GM23338 (cell line): ENCODE measurements around the gene CSNK1A1. TPM values are rescaled to one million over a fixed set of nuclear protein-coding genes. Genes with fewer than 3 reads are reported as not detected.

Source experiments
- ATAC-seq: fragments of 200-7000 bp; cut with Tn5 transposase; 3 replicates; pipeline ENCODE4 v1.9.1; 2020
- DNase-seq: peaks from one replicate; pipeline ENCODE4 v3.0.0-alpha.2; 2015; ENCODE audit warnings: low spot score
- H2AFZ ChIP-seq: fragments of 200-600 bp; sonication (generic); 2 replicates; pipeline ENCODE4 v1.8.0; 2016; ENCODE audit warnings: antibody characterized with exemption, mild to moderate bottlenecking, moderate library complexity
- H3F3A ChIP-seq: fragments of 200-600 bp; sonication (generic); replicated peaks from 2 replicates; pipeline ENCODE4 v1.8.0; 2017; ENCODE audit warnings: antibody characterized with exemption, mixed run types, low read depth
- H3K27ac ChIP-seq: fragments of 200-600 bp; sonication (generic); 2 replicates; pipeline ENCODE4 v1.6.1; 2016; ENCODE audit warnings: low read depth
- H3K27me3 ChIP-seq: fragments of 200-600 bp; sonication (generic); 2 replicates; pipeline ENCODE4 v1.8.0; 2016; ENCODE audit warnings: mild to moderate bottlenecking, mixed run types, moderate library complexity; ENCODE audit not compliant: insufficient read depth
- H3K36me3 ChIP-seq: fragments of 200-600 bp; sonication (generic); 2 replicates; pipeline ENCODE4 v1.8.0; 2016; ENCODE audit warnings: mild to moderate bottlenecking; ENCODE audit not compliant: insufficient read depth
- H3K4me1 ChIP-seq: fragments of 200-600 bp; sonication (generic); 2 replicates; pipeline ENCODE4 v1.8.0; 2016; ENCODE audit warnings: mild to moderate bottlenecking, moderate library complexity; ENCODE audit not compliant: insufficient read depth
- H3K4me2 ChIP-seq: fragments of 200-600 bp; sonication (generic); 2 replicates; pipeline ENCODE4 v1.7.1; 2017; ENCODE audit warnings: mixed run types
- H3K4me3 ChIP-seq: fragments of 200-600 bp; sonication (generic); 2 replicates; pipeline ENCODE4 v1.6.1; 2016; ENCODE audit warnings: mixed run types
- H3K79me2 ChIP-seq: fragments of 200-600 bp; sonication (generic); replicated peaks from 2 replicates; pipeline ENCODE4 v1.8.0; 2017; ENCODE audit warnings: mild to moderate bottlenecking; ENCODE audit not compliant: insufficient read depth
- H3K9me2 ChIP-seq: fragments of 200-600 bp; sonication (generic); 2 replicates; pipeline ENCODE4 v1.8.0; 2017; ENCODE audit not compliant: insufficient read depth
- H4K20me1 ChIP-seq: fragments of 200-600 bp; sonication (generic); replicated peaks from 2 replicates; pipeline ENCODE4 v1.8.0; 2017; ENCODE audit warnings: mild to moderate bottlenecking; ENCODE audit not compliant: insufficient read depth
- H3K27ac Mint-ChIP-seq: 2 replicates; pipeline ENCODE4 v1.8.0; 2020; ENCODE audit warnings: inconsistent platforms, mild to moderate bottlenecking, moderate library complexity, mixed read lengths
- H3K27me3 Mint-ChIP-seq: 3 replicates; pipeline ENCODE4 v1.8.0; 2022; ENCODE audit warnings: low read depth, mild to moderate bottlenecking, moderate library complexity, mixed read lengths, inconsistent platforms; ENCODE audit not compliant: insufficient read depth, poor library complexity
- H3K36me3 Mint-ChIP-seq: 3 replicates; pipeline ENCODE4 v1.8.0; 2021; ENCODE audit warnings: low read depth, mild to moderate bottlenecking, inconsistent platforms, moderate library complexity, mixed read lengths
- H3K4me1 Mint-ChIP-seq: 3 replicates; pipeline ENCODE4 v1.8.0; 2020; ENCODE audit warnings: mild to moderate bottlenecking, inconsistent platforms, mixed read lengths
- H3K4me3 Mint-ChIP-seq: 3 replicates; pipeline ENCODE4 v1.8.0; 2021; ENCODE audit warnings: moderate library complexity, mild to moderate bottlenecking, inconsistent platforms, mixed read lengths
- H3K9me3 Mint-ChIP-seq: 3 replicates; pipeline ENCODE4 v1.8.0; 2020; ENCODE audit warnings: moderate library complexity, mild to moderate bottlenecking, inconsistent platforms, mixed read lengths
- CREB1 ChIP-seq: fragments of 250-450 bp; sonication (Bioruptor Pico); IDR thresholded peaks from 2 replicates; pipeline ENCODE4 v1.5.0; 2020; ENCODE audit warnings: low read depth, mild to moderate bottlenecking, moderate library complexity
- EZH2 ChIP-seq: fragments of 200-600 bp; sonication (generic); IDR thresholded peaks from one replicate; pipeline ENCODE4 v1.8.0; 2017; ENCODE audit warnings: antibody characterized with exemption, mild to moderate bottlenecking, low read depth; ENCODE audit not compliant: unreplicated experiment
- EZH2phosphoT487 ChIP-seq: fragments of 200-600 bp; sonication (generic); IDR thresholded peaks from one replicate; pipeline ENCODE4 v1.8.1; 2018; ENCODE audit warnings: antibody characterized with exemption; ENCODE audit not compliant: unreplicated experiment
- JUNB ChIP-seq: IDR thresholded peaks from one replicate; pipeline ENCODE4 v1.6.1; 2016; ENCODE audit warnings: antibody characterized with exemption; ENCODE audit not compliant: unreplicated experiment
- NANOG ChIP-seq: IDR thresholded peaks from 2 replicates; pipeline ENCODE4 v1.6.1; 2016; ENCODE audit warnings: antibody characterized with exemption, borderline replicate concordance
- POLR2AphosphoS5 ChIP-seq: IDR thresholded peaks from 2 replicates; pipeline ENCODE4 v1.6.1; 2016; ENCODE audit warnings: antibody characterized with exemption, low read depth
- STAT1 ChIP-seq: IDR thresholded peaks from one replicate; pipeline ENCODE4 v1.6.1; 2016; ENCODE audit warnings: antibody characterized with exemption; ENCODE audit not compliant: unreplicated experiment
- ZNF114 ChIP-seq: fragments of 250-450 bp; sonication (Bioruptor Pico); IDR thresholded peaks from 2 replicates; pipeline ENCODE4 v1.5.0; 2020; ENCODE audit warnings: mild to moderate bottlenecking, moderate library complexity
- ZNF331 ChIP-seq: fragments of 250-450 bp; sonication (Bioruptor Pico); IDR thresholded peaks from 2 replicates; pipeline ENCODE4 v1.5.0; 2020; ENCODE audit warnings: low read depth, mild to moderate bottlenecking, moderate library complexity
- polyA plus RNA-seq: library from polyadenylated mRNA; unstranded; fragments of >200 nt; fragmentation: Nextera tagmentation; extraction: Ambion mirVana; gene quantifications from 2 replicates; pipeline ENCODE4 v1.2.1, GENCODE V29; 2016
- total RNA-seq: library from RNA; depleted of rRNA; stranded (reverse); fragments of >200 nt; shearing (Covaris generic); gene quantifications from 2 replicates; pipeline ENCODE4 v1.2.3, GENCODE V29; 2014
- TF ChIP-seq, protein P1 (sequence below), 2 experiments: fragments of 200-600 bp in 1 of 2; sonication (generic) in 1 of 2; conservative IDR thresholded peaks; 2 replicates each; pipeline versions ENCODE4 v1.5.1 to v1.6.1; 2016 to 2017; ENCODE audit warnings: antibody characterized with exemption in 2 of 2, low read depth in 2 of 2, mild to moderate bottlenecking in 2 of 2, moderate library complexity in 1 of 2
- TF ChIP-seq, protein P2 (sequence below): IDR thresholded peaks from one replicate; pipeline ENCODE4 v1.6.1; 2018; ENCODE audit warnings: antibody characterized with exemption; ENCODE audit not compliant: unreplicated experiment
- TF ChIP-seq, protein P3 (sequence below): IDR thresholded peaks from 2 replicates; pipeline ENCODE4 v1.6.1; 2016; ENCODE audit warnings: antibody characterized with exemption

Gene CSNK1A1
- total and polyA plus RNA-seq, 2 experiments from 2014 or later: 110 to 233 TPM

DNA sequence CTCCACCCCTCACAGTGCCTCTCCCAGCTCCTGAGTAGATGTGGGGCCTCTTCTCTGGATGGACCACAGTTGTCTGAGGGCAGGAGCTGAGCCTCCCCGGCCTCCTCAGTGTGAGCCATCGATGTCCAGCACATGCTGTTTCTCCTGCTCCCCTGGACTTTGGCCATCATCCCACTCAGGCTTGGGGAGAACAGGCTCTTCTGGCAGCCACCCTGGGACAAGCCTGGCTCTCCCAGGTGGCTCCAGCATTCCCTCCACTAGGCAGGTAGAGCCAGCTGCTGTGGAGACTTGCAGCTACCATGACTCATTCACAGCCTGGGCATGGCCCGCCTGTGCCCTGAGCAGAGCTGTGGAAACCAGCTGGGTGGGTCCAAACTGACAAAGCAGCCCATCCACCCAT is 77.0 kb downstream of the CSNK1A1 start (continued):
- TF ChIP-seq CREB1 (CRISPR knock-in tag): no peak
- TF ChIP-seq ZNF331 (CRISPR knock-in tag): no peak
- TF ChIP-seq, protein P1, sequence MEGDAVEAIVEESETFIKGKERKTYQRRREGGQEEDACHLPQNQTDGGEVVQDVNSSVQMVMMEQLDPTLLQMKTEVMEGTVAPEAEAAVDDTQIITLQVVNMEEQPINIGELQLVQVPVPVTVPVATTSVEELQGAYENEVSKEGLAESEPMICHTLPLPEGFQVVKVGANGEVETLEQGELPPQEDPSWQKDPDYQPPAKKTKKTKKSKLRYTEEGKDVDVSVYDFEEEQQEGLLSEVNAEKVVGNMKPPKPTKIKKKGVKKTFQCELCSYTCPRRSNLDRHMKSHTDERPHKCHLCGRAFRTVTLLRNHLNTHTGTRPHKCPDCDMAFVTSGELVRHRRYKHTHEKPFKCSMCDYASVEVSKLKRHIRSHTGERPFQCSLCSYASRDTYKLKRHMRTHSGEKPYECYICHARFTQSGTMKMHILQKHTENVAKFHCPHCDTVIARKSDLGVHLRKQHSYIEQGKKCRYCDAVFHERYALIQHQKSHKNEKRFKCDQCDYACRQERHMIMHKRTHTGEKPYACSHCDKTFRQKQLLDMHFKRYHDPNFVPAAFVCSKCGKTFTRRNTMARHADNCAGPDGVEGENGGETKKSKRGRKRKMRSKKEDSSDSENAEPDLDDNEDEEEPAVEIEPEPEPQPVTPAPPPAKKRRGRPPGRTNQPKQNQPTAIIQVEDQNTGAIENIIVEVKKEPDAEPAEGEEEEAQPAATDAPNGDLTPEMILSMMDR (conservative IDR thresholded peaks at IDR 0.05; ENCODE audit: low read depth in 2 of 2): no peak
- TF ChIP-seq JUNB: no peak
- no peak for TF ChIP-seq EZH2phosphoT487
- TF ChIP-seq, protein P2, sequence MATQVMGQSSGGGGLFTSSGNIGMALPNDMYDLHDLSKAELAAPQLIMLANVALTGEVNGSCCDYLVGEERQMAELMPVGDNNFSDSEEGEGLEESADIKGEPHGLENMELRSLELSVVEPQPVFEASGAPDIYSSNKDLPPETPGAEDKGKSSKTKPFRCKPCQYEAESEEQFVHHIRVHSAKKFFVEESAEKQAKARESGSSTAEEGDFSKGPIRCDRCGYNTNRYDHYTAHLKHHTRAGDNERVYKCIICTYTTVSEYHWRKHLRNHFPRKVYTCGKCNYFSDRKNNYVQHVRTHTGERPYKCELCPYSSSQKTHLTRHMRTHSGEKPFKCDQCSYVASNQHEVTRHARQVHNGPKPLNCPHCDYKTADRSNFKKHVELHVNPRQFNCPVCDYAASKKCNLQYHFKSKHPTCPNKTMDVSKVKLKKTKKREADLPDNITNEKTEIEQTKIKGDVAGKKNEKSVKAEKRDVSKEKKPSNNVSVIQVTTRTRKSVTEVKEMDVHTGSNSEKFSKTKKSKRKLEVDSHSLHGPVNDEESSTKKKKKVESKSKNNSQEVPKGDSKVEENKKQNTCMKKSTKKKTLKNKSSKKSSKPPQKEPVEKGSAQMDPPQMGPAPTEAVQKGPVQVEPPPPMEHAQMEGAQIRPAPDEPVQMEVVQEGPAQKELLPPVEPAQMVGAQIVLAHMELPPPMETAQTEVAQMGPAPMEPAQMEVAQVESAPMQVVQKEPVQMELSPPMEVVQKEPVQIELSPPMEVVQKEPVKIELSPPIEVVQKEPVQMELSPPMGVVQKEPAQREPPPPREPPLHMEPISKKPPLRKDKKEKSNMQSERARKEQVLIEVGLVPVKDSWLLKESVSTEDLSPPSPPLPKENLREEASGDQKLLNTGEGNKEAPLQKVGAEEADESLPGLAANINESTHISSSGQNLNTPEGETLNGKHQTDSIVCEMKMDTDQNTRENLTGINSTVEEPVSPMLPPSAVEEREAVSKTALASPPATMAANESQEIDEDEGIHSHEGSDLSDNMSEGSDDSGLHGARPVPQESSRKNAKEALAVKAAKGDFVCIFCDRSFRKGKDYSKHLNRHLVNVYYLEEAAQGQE: no peak
- TF ChIP-seq, protein P3, sequence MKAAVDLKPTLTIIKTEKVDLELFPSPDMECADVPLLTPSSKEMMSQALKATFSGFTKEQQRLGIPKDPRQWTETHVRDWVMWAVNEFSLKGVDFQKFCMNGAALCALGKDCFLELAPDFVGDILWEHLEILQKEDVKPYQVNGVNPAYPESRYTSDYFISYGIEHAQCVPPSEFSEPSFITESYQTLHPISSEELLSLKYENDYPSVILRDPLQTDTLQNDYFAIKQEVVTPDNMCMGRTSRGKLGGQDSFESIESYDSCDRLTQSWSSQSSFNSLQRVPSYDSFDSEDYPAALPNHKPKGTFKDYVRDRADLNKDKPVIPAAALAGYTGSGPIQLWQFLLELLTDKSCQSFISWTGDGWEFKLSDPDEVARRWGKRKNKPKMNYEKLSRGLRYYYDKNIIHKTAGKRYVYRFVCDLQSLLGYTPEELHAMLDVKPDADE: no peak
- TF ChIP-seq NANOG: no peak
- no peak for TF ChIP-seq STAT1
- no peak for TF ChIP-seq ZNF114
- no peak for TF ChIP-seq EZH2

DNA sequence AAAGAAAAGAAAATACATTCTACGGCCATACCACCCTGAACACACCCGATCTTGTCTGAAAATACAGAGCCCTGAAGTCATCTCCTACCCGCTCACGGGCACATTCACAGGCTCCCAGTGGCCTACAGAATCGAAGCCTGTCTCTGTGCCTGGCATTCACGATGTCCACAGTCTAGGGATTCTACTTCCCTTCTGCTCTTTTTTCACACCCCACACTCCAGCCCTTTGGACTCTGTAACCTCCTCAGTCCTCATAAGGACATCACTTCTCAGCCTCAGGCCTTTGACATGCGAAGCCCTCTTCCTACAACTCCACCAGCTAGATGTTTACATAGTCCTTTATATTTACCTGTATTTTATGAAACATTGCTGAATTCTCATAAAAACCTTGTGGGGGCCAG is 77.8 kb downstream of the CSNK1A1 start:
- H3K9me3 Mint-ChIP-seq: no peaks in the 10 kb centered on the region
- ATAC-seq: no peak
- H2AFZ ChIP-seq: no peak overlapping the region
- no peaks in the 10 kb centered on the region for H3K36me3 Mint-ChIP-seq
- no peaks in the 10 kb centered on the region for H3F3A ChIP-seq
- H3K27me3 Mint-ChIP-seq: peaks cover 12% of the 10 kb centered on the region
- peaks cover 5% of the 10 kb centered on the region; the same call in 1 of the 2 replicates for H3K4me1 ChIP-seq
- DNase-seq: no peak
- H3K79me2 ChIP-seq: no peaks in the 10 kb centered on the region
- no peaks in the 10 kb centered on the region for H4K20me1 ChIP-seq
- H3K27ac Mint-ChIP-seq: no peak overlapping the region
- H3K9me2 ChIP-seq: no peaks in the 10 kb centered on the region
- H3K36me3 ChIP-seq: no peaks in the 10 kb centered on the region
- no peaks in the 10 kb centered on the region for H3K27me3 ChIP-seq
- no peak overlapping the region for H3K4me2 ChIP-seq
- H3K4me3 ChIP-seq: no peak overlapping the region
- peaks cover 13% of the 10 kb centered on the region for H3K4me1 Mint-ChIP-seq
- no peak overlapping the region for H3K4me3 Mint-ChIP-seq
- no peak overlapping the region for H3K27ac ChIP-seq
- TF ChIP-seq EZH2phosphoT487 (no peak), CREB1 (CRISPR knock-in tag) (no peak), STAT1 (no peak), JUNB (no peak), POLR2AphosphoS5 (no peak), ZNF114 (no peak), EZH2 (no peak), ZNF331 (CRISPR knock-in tag) (no peak)
- TF ChIP-seq, protein P2: no peak
- TF ChIP-seq, protein P3: no peak
- TF ChIP-seq, protein P1 (conservative IDR thresholded peaks at IDR 0.05; ENCODE audit: low read depth in 2 of 2): no peak
